Fibroblast of skin of scalp (primary cell): ENCODE measurements around the gene F13A1.
A peak's percentile ranks its signal among the peaks of the same experiment; 100 is the strongest.
"Not testable (repeated sequence)": the region's sequence is repeated elsewhere in the genome, so short reads cannot be mapped to it uniquely, and the experiment has no call there.

Source experiments
- DNase-seq: peaks from one replicate; pipeline ENCODE4 v3.0.0-alpha.2; 2013

Gene F13A1

GRCh38 chr6:6317825-6318733 lies 2.4 kb downstream of the F13A1 start:
- no peak for DNase-seq

DNA sequence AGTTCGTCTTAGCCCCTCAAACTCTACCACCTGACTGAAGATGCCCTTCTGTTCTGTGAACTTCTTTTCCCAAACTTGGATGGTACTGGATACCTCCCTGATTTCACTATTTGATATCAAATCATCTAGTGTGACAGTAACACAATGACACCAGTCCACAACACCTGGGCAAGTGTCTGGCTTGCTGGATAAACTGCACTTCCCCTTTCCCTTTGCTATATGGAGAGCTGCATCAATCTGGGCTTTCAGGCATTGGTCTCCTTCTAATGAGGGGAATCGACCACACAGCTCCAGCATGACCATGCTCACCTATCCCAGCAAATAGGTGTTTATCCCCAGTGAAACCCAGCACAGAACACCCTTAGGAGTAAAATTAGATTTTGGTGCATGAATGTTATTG lies 3.1 kb downstream of the F13A1 start:
- DNase-seq, result no peak

GRCh38 chr6:6315660-6316059 lies 4.8 kb downstream of the F13A1 start:
- DNase-seq, result peak; percentile 52

GRCh38 chr6:6314596-6314995 lies 5.9 kb downstream of the F13A1 start:
- DNase-seq, result peak; percentile 73

- no peak for DNase-seq
These were observed 7.5 kb downstream of the F13A1 start for GRCh38 chr6:6312901-6313441.

DNA sequence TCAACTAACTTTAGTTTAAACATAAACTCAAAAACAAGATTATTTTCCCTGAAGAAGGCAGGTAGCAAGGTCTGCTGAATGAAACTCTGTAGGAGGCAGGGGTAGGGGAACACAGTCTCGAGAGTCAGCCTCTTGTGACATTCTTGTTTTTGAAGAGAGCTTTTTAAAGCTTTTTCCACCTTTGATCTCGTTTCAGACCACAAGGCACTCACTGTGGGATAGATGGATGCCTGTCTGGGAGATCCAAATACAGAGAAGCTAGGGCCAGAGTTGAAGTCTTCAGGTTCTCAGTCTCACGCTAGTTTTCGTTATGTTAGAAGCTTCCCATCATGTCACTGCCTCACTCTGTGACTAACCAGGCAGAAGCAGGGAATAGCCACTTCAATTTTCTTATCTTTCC lies 14.9 kb downstream of the F13A1 start:
- no peak for DNase-seq

DNA sequence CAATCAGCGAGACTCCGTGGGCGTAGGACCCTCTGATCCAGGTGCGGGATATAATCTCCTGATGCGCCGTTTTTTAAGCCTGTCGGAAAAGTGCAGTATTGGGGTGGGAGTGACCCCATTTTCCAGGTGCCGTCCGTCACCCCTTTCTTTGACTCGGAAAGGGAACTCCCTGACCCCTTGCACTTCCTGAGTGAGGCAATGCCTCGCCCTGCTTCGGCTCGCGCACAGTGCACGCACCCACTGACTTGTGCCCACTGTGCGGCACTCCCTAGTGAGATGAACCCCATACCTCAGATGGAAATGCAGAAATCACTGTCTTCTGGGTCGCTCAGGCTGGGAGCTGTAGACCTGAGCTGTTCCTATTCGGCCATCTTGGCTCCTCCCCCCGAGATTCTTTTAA lies 20.1 kb downstream of the F13A1 start:
- DNase-seq, result not testable (repeated sequence)

GRCh38 chr6:6293317-6293716 lies 27.1 kb downstream of the F13A1 start:
- DNase-seq, result no peak

DNA sequence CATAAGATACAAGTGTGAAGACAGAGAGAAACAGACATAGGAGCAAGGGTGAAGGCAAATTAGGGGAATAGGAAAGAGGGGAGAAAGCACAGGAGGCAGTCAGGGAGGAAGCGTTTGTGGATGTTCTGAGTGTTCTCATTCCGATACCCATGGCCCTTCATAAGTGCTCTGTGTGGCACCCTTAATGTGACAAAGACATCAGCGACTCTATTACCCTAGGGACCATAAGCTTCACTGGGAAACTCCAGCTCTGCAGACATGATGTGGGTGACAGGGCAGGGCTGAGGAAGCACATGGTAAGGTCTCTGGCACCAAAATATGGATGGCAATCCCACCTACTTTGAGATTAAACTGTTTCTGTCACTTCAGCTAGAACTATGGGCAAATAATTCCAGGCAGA lies 33.0 kb downstream of the F13A1 start:
- DNase-seq, result no peak

GRCh38 chr6:6285679-6286078 lies 34.8 kb downstream of the F13A1 start:
- no peak for DNase-seq

DNA sequence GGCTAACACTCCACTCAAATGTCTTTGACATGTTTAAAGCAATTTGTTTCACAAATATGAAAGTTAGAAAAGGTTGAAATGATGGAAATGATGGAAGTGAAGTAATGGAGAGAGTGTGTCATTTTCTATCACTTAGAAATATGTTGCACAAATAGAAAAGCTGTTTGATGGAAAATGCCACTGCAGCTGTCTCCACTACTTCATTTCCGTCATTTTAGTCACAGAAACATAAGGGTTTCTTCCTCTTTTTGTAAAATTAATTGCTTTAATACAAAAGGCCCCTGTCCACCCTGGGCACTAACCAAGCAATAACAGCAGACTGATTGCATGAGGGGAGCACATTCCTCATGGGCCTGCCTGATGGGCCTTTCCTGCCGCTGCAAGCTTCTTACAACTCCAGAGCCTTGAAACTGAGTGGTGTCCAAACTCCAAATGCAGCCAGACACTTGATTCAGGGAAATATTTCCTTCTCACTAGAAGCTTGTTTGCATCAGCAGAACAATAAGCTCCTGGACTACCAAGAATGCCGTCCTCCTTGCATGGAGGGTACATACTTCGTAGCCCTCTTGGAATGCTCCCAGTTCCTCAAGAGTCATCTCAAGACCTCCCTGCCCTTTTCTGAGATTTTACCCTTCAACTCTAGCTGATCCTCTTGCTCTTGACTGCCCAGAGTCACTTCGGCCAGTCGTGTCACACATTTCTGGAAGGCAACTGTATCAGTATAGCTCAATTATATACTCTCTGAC lies 36.1 kb downstream of the F13A1 start:
- DNase-seq, result no peak

DNA sequence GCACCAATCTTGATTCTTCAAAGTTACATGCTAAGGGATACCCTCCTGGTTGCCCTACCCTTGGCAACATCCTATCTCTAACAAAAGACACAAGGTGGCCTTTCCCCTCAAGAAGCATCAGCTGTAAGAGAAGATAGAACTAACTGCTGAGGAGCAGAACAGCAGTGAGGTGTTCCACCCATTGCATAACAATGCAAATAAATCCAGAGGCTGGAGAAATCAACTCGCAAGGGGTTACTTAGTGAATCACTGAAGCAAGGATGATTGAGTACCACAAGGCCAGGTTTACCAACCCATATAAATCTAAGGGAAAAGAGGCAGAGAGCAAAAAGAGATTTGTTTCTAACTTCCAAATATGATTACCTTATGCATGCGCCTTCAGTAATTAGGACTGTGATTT lies 36.7 kb downstream of the F13A1 start:
- DNase-seq, result no peak

DNA sequence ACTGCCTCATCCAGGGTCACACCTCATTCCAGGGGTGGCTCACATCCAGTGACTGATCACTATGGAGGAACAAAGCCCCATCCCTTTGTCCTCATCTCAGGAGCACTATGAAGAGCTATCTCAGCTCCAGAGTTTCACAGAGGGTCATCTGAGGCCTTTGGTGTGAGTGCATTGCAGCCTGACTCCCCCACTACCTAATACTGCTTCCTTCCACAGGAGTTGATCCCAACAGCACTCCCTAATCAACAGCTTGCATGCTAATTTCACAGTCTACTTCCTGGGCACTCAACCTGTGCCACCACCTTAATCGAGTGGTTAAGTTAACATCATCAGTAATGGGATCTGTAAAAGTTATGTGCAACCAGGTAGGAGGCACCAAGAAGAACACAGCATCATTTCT lies 37.7 kb downstream of the F13A1 start:
- DNase-seq, result no peak

GRCh38 chr6:6277413-6277812 lies 43.0 kb downstream of the F13A1 start:
- DNase-seq, result peak; percentile 89

DNA sequence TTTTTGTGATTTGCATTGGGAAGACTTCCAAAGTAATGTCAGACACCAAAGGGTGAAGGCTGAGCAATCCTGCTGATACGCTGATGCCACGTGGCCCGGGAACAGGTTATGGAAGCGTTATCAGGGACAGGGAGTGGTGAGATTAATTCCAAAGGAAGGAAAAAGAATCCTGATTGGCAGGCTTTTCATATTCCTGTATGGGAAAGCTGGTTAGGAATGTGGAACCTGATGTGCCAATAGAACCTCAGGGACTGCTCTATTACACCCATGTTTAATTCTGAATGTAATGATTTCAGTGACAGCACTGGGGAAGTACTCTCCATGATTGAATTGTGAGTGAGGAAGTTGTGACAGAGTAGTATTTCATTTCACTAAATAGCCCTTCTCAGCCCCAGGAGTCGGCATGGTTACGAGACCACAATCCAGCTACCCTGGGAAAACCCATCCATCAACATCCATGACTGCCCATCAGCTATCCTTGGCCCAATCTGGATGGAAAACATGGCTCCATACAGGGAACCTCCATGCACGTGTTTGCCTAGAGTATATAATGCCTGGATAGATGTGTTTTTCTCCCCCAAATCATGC lies 49.4 kb downstream of the F13A1 start:
- no peak for DNase-seq

DNA sequence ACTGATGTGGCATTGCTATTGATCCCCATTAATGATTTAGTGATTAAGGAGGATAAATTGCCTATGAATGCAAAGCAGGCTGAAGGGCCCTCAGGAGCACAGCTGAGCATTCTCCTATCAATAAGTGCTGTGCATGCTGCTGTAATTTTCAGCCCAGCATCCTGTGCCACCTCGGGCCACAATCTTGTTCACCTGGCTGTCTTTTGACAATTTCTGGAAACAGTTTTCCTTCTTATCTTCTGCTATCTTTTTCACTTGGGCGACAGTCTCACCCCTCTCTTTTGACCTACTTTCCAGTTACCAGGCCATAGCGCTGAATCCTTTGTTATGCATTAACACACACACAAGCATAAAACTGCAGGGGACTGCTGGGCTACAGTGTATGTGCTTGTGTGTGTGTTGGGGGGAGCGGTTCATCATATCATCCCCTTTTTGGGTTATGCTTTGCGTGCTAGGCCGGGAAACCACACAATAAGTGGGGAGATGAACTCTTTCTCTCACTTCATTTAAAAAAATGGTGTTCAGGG lies 60.2 kb downstream of the F13A1 start:
- DNase-seq, result no peak

DNA sequence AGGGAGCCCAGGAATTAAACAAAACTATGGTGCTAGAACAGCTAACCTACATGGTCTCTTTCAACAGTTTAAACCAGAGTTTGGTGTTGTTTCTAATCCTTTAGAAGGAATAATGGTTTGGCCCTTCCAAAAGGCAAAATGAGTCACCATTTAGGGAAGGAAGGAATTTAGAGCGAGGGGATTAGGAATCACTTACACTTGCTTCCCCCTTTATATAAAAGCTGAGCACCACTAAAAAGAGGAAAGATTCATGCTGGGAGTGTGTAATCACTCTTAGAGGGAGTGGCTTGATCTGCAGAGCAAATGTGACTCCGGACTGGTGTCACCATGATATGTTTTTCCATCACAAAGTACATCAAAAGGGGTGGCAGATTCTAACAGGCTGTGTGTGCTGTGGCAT lies 63.6 kb downstream of the F13A1 start:
- peak; percentile 47 for DNase-seq

DNA sequence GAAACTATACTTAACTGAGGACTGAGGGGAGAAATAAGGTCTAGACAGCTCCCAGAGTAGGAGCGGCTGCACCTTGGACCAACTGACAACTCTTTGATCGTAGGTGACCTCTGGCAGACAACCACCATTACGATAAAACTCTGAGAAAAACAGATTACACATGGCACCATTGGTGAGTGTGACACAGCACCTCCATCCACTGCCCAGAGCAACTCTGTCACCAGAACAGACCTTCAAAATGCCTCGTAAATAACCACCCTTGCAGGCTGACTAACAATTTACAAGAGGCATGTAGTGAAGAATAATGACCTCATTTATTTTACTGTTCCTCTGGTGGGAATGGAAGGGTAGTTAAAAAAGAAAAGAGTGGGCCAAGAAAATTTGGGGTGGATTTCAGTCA lies 64.2 kb downstream of the F13A1 start:
- DNase-seq, result no peak

DNA sequence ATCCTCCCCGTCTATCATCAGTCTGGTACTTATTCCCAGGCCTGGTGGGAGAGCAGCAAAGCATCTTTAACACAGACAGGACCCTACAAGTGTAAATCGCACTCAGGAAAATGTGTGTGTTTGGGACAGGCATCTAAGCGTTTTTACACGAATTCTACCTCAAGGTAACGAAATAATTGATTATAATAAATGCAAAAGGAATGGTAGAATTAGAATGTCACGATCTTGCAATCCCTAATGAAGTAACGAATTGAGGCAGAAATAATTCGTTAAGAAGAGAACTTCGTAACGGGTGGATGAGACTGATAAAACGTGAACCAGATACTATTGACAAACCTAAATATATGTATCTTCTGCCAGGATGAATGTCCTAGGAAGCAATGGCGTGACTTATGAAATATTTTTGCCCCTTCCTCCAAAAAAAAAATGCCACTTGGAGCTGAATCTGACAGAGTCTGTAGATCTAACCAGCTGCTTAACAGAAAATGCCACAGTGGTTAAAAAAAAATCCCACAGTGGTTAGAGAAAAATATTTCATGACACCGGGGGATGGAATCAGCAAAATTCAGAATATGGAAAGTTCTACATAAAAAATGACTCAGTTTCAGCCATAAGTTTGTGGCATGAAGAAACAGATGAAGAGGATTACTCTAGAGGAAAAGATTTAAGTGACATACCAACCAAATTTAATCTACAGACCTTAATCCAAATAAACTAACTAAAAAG lies 68.7 kb downstream of the F13A1 start:
- DNase-seq, result peak; percentile 86

DNA sequence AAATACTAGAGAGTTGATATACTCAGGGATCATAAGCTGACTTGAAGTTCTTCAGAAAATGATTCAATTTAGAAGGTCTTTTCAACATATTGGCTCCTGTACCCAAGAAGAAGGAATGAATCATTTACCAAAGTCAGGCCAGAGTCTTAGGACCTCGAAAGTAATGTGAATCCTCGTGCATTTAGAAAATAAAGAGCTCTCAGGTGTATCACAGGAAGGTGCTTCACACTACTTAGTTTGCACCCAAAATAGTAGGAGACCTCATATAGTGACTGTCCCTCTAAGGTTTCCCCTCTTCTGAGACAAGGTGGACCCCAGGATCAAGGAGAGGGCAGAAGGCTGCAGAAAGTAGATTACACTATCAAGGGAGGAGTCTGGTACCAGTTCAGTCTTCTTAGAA lies 71.8 kb downstream of the F13A1 start:
- DNase-seq, result no peak

GRCh38 chr6:6246544-6246943 lies 73.9 kb downstream of the F13A1 start:
- DNase-seq, result peak; percentile 59

DNA sequence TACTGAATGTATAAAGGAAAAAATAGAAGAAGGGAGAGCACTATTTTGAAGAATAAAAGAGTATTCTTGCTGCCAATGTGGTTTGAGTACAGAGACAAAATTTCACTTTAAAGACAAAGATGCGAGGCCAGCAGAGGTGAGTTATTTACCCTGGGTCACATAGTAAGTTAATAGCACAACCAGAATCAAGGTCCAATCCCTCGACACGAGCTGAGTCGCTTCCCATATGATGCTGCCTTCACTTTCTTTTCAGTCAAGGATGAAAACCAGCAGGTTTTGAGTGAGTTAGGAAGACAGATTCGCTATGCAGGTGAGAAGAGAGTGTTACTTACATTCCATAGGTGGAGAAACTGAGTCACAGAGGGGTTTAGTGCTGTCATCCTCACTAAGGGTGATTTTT lies 75.8 kb downstream of the F13A1 start:
- DNase-seq, result no peak
